Epithelial cell of esophagus (primary cell): Measurements from ENCODE around the gene SLC23A2.
A peak's percentile ranks its signal among the peaks of the same experiment; 100 is the strongest.
"Not testable (repeated sequence)": the region's sequence is repeated elsewhere in the genome, so short reads cannot be mapped to it uniquely, and the experiment has no call there.

ENCODE experiments used
- DNase-seq: peaks from one replicate; pipeline ENCODE4 v3.0.0; 2010; ENCODE audit warnings: low read depth
- H3K4me3 ChIP-seq: 2 replicates; pipeline ENCODE4 v1.5.1; 2011; ENCODE audit warnings: mild to moderate bottlenecking, low read length, control low read depth
- TF ChIP-seq, protein P1 (sequence below): IDR thresholded peaks from 2 replicates; pipeline ENCODE4 v1.5.1; 2011; ENCODE audit warnings: low read depth, mild to moderate bottlenecking, low read length, control low read depth, inconsistent platforms; ENCODE audit not compliant: insufficient read depth; ENCODE audit errors: missing control alignments

The SLC23A2 gene

DNA sequence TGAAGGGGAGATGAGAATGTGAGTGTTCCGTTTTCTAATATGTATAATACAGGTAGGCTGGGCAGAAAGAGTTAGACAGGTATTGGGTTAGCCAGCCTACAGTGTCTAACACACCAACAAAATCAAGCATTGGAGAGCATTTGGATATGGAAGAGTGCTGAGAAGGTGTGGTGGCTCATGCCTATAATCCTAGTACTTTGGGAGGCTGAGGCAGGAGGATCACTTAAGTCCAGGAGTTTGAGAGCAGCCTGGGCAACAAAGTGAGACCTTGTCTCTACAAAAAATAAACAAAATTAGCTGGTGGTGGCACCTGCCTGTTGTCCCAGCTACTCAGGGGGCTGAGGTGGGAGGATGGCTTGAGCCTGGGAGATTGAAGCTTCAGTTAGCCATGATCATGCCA lies 38.6 kb upstream of the SLC23A2 start:
- TF ChIP-seq, protein P1, sequence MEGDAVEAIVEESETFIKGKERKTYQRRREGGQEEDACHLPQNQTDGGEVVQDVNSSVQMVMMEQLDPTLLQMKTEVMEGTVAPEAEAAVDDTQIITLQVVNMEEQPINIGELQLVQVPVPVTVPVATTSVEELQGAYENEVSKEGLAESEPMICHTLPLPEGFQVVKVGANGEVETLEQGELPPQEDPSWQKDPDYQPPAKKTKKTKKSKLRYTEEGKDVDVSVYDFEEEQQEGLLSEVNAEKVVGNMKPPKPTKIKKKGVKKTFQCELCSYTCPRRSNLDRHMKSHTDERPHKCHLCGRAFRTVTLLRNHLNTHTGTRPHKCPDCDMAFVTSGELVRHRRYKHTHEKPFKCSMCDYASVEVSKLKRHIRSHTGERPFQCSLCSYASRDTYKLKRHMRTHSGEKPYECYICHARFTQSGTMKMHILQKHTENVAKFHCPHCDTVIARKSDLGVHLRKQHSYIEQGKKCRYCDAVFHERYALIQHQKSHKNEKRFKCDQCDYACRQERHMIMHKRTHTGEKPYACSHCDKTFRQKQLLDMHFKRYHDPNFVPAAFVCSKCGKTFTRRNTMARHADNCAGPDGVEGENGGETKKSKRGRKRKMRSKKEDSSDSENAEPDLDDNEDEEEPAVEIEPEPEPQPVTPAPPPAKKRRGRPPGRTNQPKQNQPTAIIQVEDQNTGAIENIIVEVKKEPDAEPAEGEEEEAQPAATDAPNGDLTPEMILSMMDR: no peak
- no peak for DNase-seq
- H3K4me3 ChIP-seq: no peak overlapping the region

DNA sequence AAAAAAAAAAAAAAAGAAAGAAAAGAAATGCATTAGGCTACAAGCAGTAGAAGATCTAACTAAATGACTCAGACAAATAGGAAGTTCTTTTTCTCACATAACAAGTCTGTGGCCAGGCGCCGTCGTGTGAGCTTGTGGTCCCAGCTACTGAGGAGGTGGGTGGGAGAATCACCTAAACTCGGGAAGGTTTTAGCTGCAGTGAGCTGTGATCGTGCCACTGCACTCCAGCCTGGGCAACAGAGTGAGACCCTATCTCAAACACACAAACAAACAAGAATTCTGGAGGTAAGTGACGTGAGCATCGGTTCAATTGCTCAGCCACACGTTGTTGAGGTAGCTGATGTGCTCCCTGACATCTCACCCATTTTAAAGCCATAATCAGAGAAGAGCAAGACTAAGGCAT lies 37.9 kb upstream of the SLC23A2 start:
- TF ChIP-seq, protein P1: no peak
- no peak for DNase-seq
- no peak overlapping the region for H3K4me3 ChIP-seq

DNA sequence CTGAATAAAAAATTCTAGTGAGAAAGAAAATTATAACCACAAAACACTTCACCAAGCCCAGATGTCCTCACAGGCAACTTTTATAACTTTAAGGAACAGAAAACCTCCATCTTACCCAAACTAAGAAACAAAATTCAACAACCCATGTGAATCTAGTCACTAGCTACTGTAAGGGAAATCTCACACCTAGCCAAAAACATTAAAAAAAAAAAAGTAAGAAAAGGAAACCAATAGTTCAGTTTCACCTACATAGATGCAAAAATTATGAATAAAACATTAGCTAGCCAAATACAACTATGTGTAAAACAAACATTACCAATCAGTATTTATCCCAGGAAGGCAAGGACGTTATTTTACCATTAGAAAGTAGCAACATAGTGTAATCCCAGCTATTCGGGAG lies 35.5 kb upstream of the SLC23A2 start:
- TF ChIP-seq, protein P1: no peak

DNA sequence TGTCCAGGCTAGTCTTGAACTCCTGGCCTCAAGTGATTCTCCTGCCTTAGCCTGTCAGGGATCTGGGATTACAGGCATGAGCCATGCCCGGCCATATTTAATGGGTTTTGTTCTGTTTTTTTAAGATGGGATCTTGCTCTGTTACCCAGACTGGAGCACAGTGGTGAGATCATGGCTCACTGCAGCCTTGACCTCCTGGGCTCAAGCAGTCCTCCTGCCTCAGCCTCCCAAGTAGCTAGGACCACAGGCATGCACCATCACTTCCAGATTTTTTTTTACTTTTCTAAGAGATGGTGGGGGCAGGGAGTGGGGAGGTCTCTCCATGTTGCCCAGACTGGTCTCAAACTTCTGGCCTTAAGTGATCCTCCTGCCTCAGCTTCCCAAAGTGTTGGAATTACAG lies 34.2 kb upstream of the SLC23A2 start:
- H3K4me3 ChIP-seq, DNase-seq: not testable (repeated sequence)

More for the DNA sequence above, 35.5 kb upstream of the SLC23A2 start:
- no peak for DNase-seq
- H3K4me3 ChIP-seq: no peak overlapping the region

DNA sequence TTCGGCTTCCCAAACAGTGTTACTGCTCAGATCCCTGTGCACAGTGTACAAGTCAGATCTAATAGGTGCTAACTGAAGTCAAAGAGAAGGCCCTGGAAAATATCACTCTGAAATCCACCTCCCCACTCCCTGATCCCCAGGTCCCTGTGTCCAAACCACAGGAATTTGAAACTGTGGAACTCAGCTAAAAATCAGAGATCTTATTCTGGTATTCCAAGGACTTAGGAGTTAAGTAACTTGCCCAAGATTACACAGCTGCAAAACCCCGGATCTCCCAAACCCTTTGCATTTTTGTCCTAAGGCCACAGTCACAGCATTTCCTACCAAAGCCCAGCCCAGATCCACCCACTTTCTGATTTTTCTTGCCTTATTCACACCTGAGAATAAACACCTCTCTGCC lies 32.3 kb upstream of the SLC23A2 start:
- TF ChIP-seq, protein P1: no peak
- no peak overlapping the region for H3K4me3 ChIP-seq
- DNase-seq: peak; percentile 68

DNA sequence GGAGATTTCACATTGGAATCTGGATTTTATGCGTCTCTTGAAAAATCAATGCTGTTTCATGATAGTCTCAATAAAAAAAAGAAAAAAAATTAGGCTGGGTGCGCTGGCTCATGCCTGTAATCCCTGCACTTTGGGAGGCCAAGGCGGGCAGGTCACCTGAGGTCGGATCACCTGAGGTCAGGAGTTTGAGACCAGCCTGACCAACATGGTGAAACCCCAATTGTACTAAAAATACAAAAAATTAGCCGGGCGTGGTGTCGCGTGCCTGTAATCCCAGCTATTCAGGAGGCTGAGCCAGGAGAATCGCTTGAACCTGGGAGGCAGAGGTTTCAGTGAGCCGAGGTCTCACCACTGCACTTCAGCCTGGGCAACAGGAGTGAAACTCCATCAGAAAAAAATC lies 30.4 kb upstream of the SLC23A2 start:
- not testable (repeated sequence) for H3K4me3 ChIP-seq

DNA sequence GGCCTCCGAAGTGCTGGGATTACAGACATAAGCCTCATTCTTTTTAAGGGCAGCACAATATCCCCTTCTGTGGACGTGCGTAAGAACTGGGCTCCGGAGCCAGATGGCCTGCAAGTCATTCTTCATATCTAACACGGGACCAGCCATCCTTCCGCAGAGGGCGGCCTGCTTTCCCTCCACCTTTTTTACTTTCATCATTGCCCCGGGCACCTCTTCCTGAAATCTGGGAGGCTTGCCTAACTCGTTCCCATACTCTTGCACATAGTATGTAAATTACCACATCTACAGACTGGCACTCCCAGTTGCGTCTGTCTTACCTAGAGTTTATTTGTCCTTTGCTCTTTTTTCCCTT lies 29.9 kb upstream of the SLC23A2 start:
- TF ChIP-seq, protein P1: no peak
- H3K4me3 ChIP-seq: no peak overlapping the region
- DNase-seq: peak; percentile 79

More for the DNA sequence above, 30.4 kb upstream of the SLC23A2 start:
- DNase-seq: not testable (repeated sequence)

DNA sequence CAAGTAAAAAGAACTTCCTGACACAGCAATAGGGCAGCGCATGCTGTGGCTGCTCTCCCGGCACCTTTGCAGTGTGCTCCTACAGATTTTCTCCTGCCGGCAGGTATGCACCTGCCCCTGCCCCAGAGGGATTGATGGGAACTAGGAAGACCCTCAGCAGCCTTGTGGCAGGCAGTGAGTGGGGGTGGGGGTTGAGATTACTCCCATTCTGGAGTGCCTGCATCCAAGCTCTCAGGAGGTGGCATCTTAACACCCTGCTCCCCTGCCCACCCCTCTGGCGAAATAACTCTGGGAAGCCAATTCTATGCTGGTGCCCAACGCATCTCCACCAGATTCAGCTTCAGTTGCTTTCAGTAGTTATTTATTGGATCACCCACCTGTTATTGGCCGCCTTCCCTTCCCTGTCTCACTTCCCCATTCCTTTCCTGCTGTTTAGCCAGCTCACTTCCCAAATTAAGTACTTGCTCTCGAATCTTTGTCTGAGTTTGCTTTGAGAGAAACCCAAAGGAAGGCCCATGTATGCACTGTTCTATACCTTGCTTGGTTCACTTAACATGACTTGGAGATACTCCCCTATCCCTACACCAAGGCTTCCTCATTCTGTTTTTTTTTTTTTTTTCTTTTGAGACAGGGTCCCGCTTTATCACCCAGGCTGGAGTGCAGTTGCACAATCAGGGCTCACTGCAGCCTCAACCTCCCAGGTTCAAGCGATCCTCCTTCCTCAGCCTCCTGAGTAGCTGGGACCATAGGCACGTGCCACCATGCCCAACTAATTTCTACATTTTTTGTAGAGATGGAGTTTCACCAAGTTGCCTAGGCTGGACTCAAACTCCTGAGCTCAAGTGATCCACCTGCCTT lies 29.3 kb upstream of the SLC23A2 start:
- DNase-seq: no peak

DNA sequence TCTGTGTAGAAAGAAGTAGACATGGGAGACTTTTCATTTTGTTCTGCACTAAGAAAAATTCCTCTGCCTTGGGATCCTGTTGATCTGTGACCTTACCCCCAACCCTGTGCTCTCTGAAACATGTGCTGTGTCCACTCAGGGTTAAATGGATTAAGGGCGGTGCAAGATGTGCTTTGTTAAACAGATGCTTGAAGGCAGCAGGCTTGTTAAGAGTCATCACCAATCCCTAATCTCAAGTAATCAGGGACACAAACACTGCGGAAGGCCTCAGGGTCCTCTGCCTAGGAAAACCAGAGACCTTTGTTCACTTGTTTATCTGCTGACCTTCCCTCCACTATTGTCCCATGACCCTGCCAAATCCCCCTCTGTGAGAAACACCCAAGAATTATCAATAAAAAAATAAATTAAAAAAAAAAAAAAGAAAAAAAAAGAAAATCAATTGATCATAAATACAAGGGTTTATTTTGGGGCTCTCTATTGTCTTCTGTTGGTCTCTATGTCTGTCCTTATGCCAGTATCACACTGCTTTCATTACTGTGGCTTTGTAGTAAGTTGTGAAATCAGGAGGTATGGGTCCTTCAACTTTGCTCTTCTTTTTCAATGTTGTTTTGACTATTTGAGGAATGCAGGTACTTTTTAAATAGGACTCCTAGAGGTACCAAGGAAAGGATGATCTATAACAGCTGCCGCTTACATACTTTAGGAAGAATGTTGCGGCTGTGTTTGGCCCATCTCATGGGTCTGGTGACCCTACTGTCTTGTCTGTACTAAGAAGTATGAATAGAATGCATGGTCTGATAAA lies 27.1 kb upstream of the SLC23A2 start:
- DNase-seq, H3K4me3 ChIP-seq: not testable (repeated sequence)

More for the DNA sequence above, 29.3 kb upstream of the SLC23A2 start:
- TF ChIP-seq, protein P1: no peak
- no peak overlapping the region for H3K4me3 ChIP-seq
